HepG2 (cell line): ENCODE data around the gene EVI5. TPM values are rescaled to one million over a fixed set of nuclear protein-coding genes. Genes with fewer than 3 reads are reported as not detected.
"Not testable (repeated sequence)": the region's sequence is repeated elsewhere in the genome, so short reads cannot be mapped to it uniquely, and the experiment has no call there.

Experiments
- ATAC-seq: fragments of 200-7000 bp; cut with Tn5 transposase; 3 replicates; pipeline ENCODE4 v1.9.1; 2020; ENCODE audit warnings: mild to moderate bottlenecking, moderate library complexity
- BruUV-seq: library from RNA; stranded (reverse); fragments of 400-500 nt; replicated peaks from 2 replicates; lab custom pipeline; 2021; lab: Mats Ljungman, UMichigan
- CTCF ChIA-PET: fragments of 300-600 bp; formaldehyde crosslinking; extraction: SDS; loops from one replicate; lab custom pipeline; 2021; ENCODE audit warnings: low total read pairs, inconsistent platforms, low intra/inter-chr PET ratio; lab: Yijun Ruan, JAX
- POLR2A ChIA-PET: fragments of 350-600 bp; sonication (Branson Sonifier 250); formaldehyde crosslinking; loops from one replicate; lab custom pipeline; 2020; ENCODE audit warnings: antibody characterized with exemption, inconsistent platforms; lab: Yijun Ruan, JAX
- DNase-seq: peaks from one replicate; pipeline ENCODE4 v3.0.0-alpha.2; 2015; ENCODE audit warnings: low spot score
- FAIRE-seq: peaks from 3 replicates; lab custom pipeline; 2011; peaks lifted over from hg19 to GRCh38; lab: Jason Lieb, UNC
- H2AFZ ChIP-seq: one replicate; pipeline ENCODE4 v1.6.1; 2011; ENCODE audit warnings: low read length, inconsistent platforms
- H3K27ac ChIP-seq: fragments of 300-600 bp; 3 replicates; pipeline ENCODE4 v1.8.0; 2011; ENCODE audit warnings: mixed run types, mild to moderate bottlenecking, mixed read lengths, low read length, inconsistent platforms; ENCODE audit not compliant: insufficient read depth; ENCODE audit errors: extremely low read length
- H3K27me3 ChIP-seq, 2 experiments: fragments of 200-600 bp in 1 of 2; 2 replicates in 1 of 2; 3 replicates in 1 of 2; pipeline versions ENCODE4 v1.6.0 to v1.8.0; 2011; ENCODE audit warnings: low read length in 2 of 2, mild to moderate bottlenecking in 2 of 2, moderate library complexity in 2 of 2, inconsistent platforms in 1 of 2; ENCODE audit not compliant: insufficient read depth in 2 of 2, control insufficient read depth in 1 of 2
- H3K36me3 ChIP-seq, 2 experiments: fragments of 200-600 bp in 1 of 2; replicated peaks in 1 of 2; 2 replicates in 1 of 2; 3 replicates in 1 of 2; pipeline versions ENCODE4 v1.5.1 to v1.8.0; 2011; ENCODE audit warnings: low read length in 2 of 2, inconsistent platforms in 1 of 2; ENCODE audit not compliant: insufficient read depth in 2 of 2, control insufficient read depth in 1 of 2
- H3K4me1 ChIP-seq: 2 replicates; pipeline ENCODE4 v1.5.1; 2012; ENCODE audit warnings: low read length, inconsistent platforms; ENCODE audit not compliant: insufficient read depth
- H3K4me2 ChIP-seq: 2 replicates; pipeline ENCODE4 v1.6.0; 2011; ENCODE audit warnings: low read depth, low read length, inconsistent platforms
- H3K4me3 ChIP-seq, 3 experiments: fragments of 200-600 bp in 1 of 3; sonication (generic), shearing (Covaris generic) in 1 of 3; replicated peaks in 1 of 3; 2 replicates each; pipeline ENCODE4 v1.5.1; 2011 to 2016; ENCODE audit warnings: low read length in 3 of 3, inconsistent platforms in 2 of 3, low read depth in 2 of 3, mild to moderate bottlenecking in 2 of 3, control low read depth in 1 of 3, mixed read lengths in 1 of 3; ENCODE audit not compliant: insufficient read depth in 1 of 3
- H3K79me2 ChIP-seq: one replicate; pipeline ENCODE4 v1.6.1; 2011; ENCODE audit warnings: low read length, inconsistent platforms; ENCODE audit not compliant: insufficient read depth
- H3K9ac ChIP-seq: 2 replicates; pipeline ENCODE4 v1.6.0; 2011; ENCODE audit warnings: mild to moderate bottlenecking, low read depth, low read length, inconsistent platforms; ENCODE audit not compliant: insufficient read depth
- H3K9me3 ChIP-seq: 2 replicates; pipeline ENCODE4 v1.5.1; 2012; ENCODE audit warnings: mild to moderate bottlenecking, low read length
- H4K20me1 ChIP-seq: 2 replicates; pipeline ENCODE4 v1.6.0; 2011; ENCODE audit warnings: inconsistent platforms, mild to moderate bottlenecking, low read length, moderate library complexity; ENCODE audit not compliant: insufficient read depth
- CREM ChIP-seq, 2 experiments: sonication (generic) in 1 of 2; formaldehyde crosslinking in 1 of 2; IDR thresholded peaks; 2 replicates each; pipeline versions ENCODE4 v1.4.0 to v1.6.1; 2016 to 2020; ENCODE audit warnings: antibody characterized with exemption in 1 of 2, mild to moderate bottlenecking in 1 of 2, missing genetic modification reagents in 1 of 2
- NR2F6 ChIP-seq, 2 experiments: IDR thresholded peaks; 2 replicates each; pipeline ENCODE4 v1.6.1; 2016; ENCODE audit warnings: antibody characterized with exemption in 1 of 2, mild to moderate bottlenecking in 1 of 2
- ZBTB33 ChIP-seq: sonication (generic); formaldehyde crosslinking; IDR thresholded peaks from 2 replicates; pipeline ENCODE4 v1.4.0; 2020; ENCODE audit warnings: missing genetic modification reagents
- ZC3H4 ChIP-seq: sonication (generic); formaldehyde crosslinking; IDR thresholded peaks from 2 replicates; pipeline ENCODE4 v1.4.0; 2020; ENCODE audit warnings: missing genetic modification reagents, borderline replicate concordance
- ZNF460 ChIP-seq: sonication (generic); formaldehyde crosslinking; IDR thresholded peaks from 2 replicates; pipeline ENCODE4 v1.5.1; 2020; ENCODE audit warnings: missing genetic modification reagents, mild to moderate bottlenecking, borderline replicate concordance
- WGBS: methylation state at CpG from one replicate; pipeline ENCODE4 v1.1.6; 2017; ENCODE audit warnings: low lambda C conversion rate; 5-methylcytosine and 5-hydroxymethylcytosine counted together
- in situ Hi-C: cut with HindIII; loops from 2 replicates; pipeline ENCODE4 v1.10.0; 2017; ENCODE audit warnings: low pct_unique_long_range_greater_than_20kb; ENCODE audit not compliant: extremely low pct_ligation_motif_present
- intact Hi-C: fragments of 100-400 bp; cut with micrococcal nuclease; formaldehyde crosslinking; loops from one replicate; pipeline ENCODE4 v1.10.0; 2022; ENCODE audit not compliant: unreplicated experiment
- polyA plus RNA-seq, 8 experiments: library from polyadenylated mRNA; depleted of rRNA in 3 of 8; stranded (reverse) in 7 of 8; unstranded in 1 of 8; fragments of >200 nt; fragmentation: Illumina TruSeq in 4 of 8; extraction: Trizol in 4 of 8; gene quantifications; 2 replicates each; pipeline versions ENCODE4 v1.2.1 to v1.2.3, GENCODE V29; 2011 to 2016; ENCODE audit warnings: low read depth in 4 of 8, missing spikeins in 1 of 8, mixed read lengths in 1 of 8; ENCODE audit not compliant: insufficient read depth in 1 of 8
- total RNA-seq, 5 experiments: library from RNA; depleted of rRNA; stranded (reverse); fragments of >200 nt; fragmentation: Illumina TruSeq; extraction: Trizol; gene quantifications; 2 replicates each; pipeline ENCODE4 v1.2.3, GENCODE V29; 2016; ENCODE audit warnings: low read depth in 1 of 5
- TF ChIP-seq, protein P1 (sequence below): sonication (generic); formaldehyde crosslinking; IDR thresholded peaks from 2 replicates; pipeline ENCODE4 v1.4.0; 2020; ENCODE audit warnings: mild to moderate bottlenecking, missing genetic modification reagents

EVI5 gene
- total and polyA plus RNA-seq, 2 of the 13 experiments (the other 11 are each of a cell fraction or from before 2014, with no cell fraction given), result 4.0 to 12.6 TPM

GRCh38 chr1:92783550-92783949, 1.4 kb downstream of the EVI5 start:
- peak; percentile 26 for FAIRE-seq

GRCh38 chr1:92778376-92778775, 6.5 kb downstream of the EVI5 start:
- no peak for FAIRE-seq
- ATAC-seq, result no peak
- CTCF ChIA-PET, result no interaction called here
- Histone ChIP-seq H3K27me3 (no peaks in the 10 kb centered on the region), H3K79me2 (peaks cover 78% of the 10 kb centered on the region), H3K4me1 (peaks cover 37% of the 10 kb centered on the region), H4K20me1 (0 out of 2 replicates have a peak, but pooled peaks cover 5% of the 10 kb centered on the region), H3K4me3 (no peak overlapping the region), H3K9ac (no peak overlapping the region), H3K4me2 (no peak overlapping the region), H3K9me3 (no peaks in the 10 kb centered on the region), H3K27ac (no peak overlapping the region), H3K36me3 (peaks cover 0 to 1% of the 10 kb centered on the region in 2 experiments; a peak in 1 of 5 replicates), H2AFZ (no peak overlapping the region)
- no peak for DNase-seq
- intact Hi-C loops (no loop called here), in situ Hi-C loops (no loop called here)
- WGBS, result 100% methylated on average over 1 of the region's 1 CpG
- BruUV-seq, result no TSS peak
- POLR2A ChIA-PET, result no interaction called here
- TF ChIP-seq CREM (IDR thresholded peaks at IDR 0.05) (no peak), CREM (CRISPR knock-in tag; IDR thresholded peaks at IDR 0.05) (no peak), NR2F6 (IDR thresholded peaks at IDR 0.05) (no peak), NR2F6 (CRISPR knock-in tag; IDR thresholded peaks at IDR 0.05) (no peak), ZC3H4 (CRISPR knock-in tag) (no peak)
- TF ChIP-seq, protein P1, sequence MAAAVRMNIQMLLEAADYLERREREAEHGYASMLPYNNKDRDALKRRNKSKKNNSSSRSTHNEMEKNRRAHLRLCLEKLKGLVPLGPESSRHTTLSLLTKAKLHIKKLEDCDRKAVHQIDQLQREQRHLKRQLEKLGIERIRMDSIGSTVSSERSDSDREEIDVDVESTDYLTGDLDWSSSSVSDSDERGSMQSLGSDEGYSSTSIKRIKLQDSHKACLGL (CRISPR knock-in tag), result no peak

More at GRCh38 chr1:92783550-92783949, 1.4 kb downstream of the EVI5 start:
- Histone ChIP-seq H3K9ac (peak overlapping the region; percentile 88), H3K27ac (peak overlapping the region; percentile 91), H3K4me2 (peak overlapping the region; percentile 94), H3K79me2 (peaks cover 48% of the 10 kb centered on the region), H3K4me3 (peak overlapping the region; percentile 88 to 94 (median 90)), H3K4me1 (peaks cover 33% of the 10 kb centered on the region)
- POLR2A ChIA-PET, result interaction anchor here (0.7 to 2.8 kb wide), 4 partner anchors 34 to 177 kb away, joined by 3 to 23 read pairs (median 4); partner anchors contain the start of gene RPL5
- 19% methylated on average over 14 of the region's 14 CpGs for WGBS
- BruUV-seq, intact Hi-C loops, H4K20me1 ChIP-seq, H3K27me3 ChIP-seq, in situ Hi-C loops, H2AFZ ChIP-seq, H3K36me3 ChIP-seq, CTCF ChIA-PET, H3K9me3 ChIP-seq: not testable (repeated sequence)
- peak; percentile 30 for DNase-seq
- TF ChIP-seq ZNF460, result peak; percentile 76; the same call in 1 of the 2 replicates
- peak; percentile 60; the same call in 1 of the 2 replicates for TF ChIP-seq ZBTB33 (CRISPR knock-in tag)
- peak; percentile 12; the same call in 1 of the 3 replicates for ATAC-seq
